IMR-90 (cell line): ENCODE measurements around the gene TEK.

Source experiments
- POLR2A ChIP-seq: IDR thresholded peaks from 2 replicates; pipeline ENCODE4 v1.6.1; 2012; ENCODE audit warnings: mild to moderate bottlenecking, low read depth, low read length
- RAD21 ChIP-seq: IDR thresholded peaks from 2 replicates; pipeline ENCODE4 v1.6.1; 2012; ENCODE audit warnings: low read length, improper control_type of control experiment
- RCOR1 ChIP-seq: IDR thresholded peaks from 2 replicates; pipeline ENCODE4 v1.6.1; 2012; ENCODE audit warnings: mild to moderate bottlenecking, low read length, improper control_type of control experiment; ENCODE audit not compliant: insufficient replicate concordance
- TF ChIP-seq, protein P1 (sequence below): conservative IDR thresholded peaks from 2 replicates; pipeline ENCODE4 v1.5.1; 2012; ENCODE audit warnings: mild to moderate bottlenecking, low read depth, low read length, improper control_type of control experiment

DNA sequence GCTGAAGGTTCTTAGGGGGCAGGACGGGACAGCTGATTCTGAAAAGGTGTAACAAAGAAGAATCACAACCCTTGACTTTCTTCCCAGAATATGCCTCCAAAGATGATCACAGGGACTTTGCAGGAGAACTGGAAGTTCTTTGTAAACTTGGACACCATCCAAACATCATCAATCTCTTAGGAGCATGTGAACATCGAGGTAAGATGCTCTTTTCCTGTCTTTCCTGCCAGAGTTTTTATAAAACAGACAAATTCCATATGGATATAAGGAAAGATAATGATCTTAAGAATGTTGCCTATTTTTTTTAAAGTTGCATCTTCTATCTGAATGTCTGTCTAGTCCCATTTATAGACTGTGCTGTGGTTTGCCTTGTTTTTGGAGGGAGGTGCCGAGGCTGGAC lies 100.0 kb downstream of the TEK start:
- TF ChIP-seq, protein P1, sequence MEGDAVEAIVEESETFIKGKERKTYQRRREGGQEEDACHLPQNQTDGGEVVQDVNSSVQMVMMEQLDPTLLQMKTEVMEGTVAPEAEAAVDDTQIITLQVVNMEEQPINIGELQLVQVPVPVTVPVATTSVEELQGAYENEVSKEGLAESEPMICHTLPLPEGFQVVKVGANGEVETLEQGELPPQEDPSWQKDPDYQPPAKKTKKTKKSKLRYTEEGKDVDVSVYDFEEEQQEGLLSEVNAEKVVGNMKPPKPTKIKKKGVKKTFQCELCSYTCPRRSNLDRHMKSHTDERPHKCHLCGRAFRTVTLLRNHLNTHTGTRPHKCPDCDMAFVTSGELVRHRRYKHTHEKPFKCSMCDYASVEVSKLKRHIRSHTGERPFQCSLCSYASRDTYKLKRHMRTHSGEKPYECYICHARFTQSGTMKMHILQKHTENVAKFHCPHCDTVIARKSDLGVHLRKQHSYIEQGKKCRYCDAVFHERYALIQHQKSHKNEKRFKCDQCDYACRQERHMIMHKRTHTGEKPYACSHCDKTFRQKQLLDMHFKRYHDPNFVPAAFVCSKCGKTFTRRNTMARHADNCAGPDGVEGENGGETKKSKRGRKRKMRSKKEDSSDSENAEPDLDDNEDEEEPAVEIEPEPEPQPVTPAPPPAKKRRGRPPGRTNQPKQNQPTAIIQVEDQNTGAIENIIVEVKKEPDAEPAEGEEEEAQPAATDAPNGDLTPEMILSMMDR: no peak
- no peak for TF ChIP-seq RAD21
- no peak for TF ChIP-seq RCOR1
- TF ChIP-seq POLR2A: no peak
